Transverse colon (tissue), 4 donors: ENCODE data around the gene ADCY5. TPM values are rescaled to one million over a fixed set of nuclear protein-coding genes. Genes with fewer than 3 reads are reported as not detected.

Experiments used
- DNase-seq: peaks from one replicate; pipeline ENCODE4 v3.0.0-alpha.2; 2019
- H3K27ac ChIP-seq, 4 donors: fragments of 200-600 bp; sonication (generic); 2 replicates each; pipeline ENCODE4 v1.5.1; 2016 to 2018; ENCODE audit warnings: inconsistent platforms in 4 of 4
- H3K27me3 ChIP-seq: fragments of 200-600 bp; sonication (generic); 2 replicates; pipeline ENCODE4 v1.5.1; 2017; ENCODE audit warnings: inconsistent platforms
- H3K36me3 ChIP-seq, 4 donors: fragments of 200-600 bp; sonication (generic); 2 replicates each; pipeline ENCODE4 v1.5.1; 2017 to 2019; ENCODE audit warnings: inconsistent platforms in 4 of 4
- H3K4me1 ChIP-seq, 4 donors: fragments of 200-600 bp; sonication (generic); 2 replicates each; pipeline ENCODE4 v1.5.1; 2017 to 2020; ENCODE audit warnings: inconsistent platforms in 4 of 4
- H3K4me3 ChIP-seq, 4 donors: fragments of 200-600 bp; sonication (generic); 1 replicate in 1 of 4; 2 replicates in 3 of 4; pipeline versions ENCODE4 v1.5.1 to v1.6.1; 2017 to 2019; ENCODE audit warnings: inconsistent platforms in 4 of 4
- H3K9me3 ChIP-seq, 2 donors: fragments of 200-600 bp; sonication (generic); 2 replicates each; pipeline ENCODE4 v1.5.1; 2017 to 2019; ENCODE audit warnings: inconsistent platforms in 2 of 2
- CTCF ChIP-seq, 5 experiments: fragments of 200-600 bp in 3 of 5; fragments of 450-650 bp in 2 of 5; sonication (generic) in 3 of 5; IDR thresholded peaks; 1 replicate in 2 of 5; 2 replicates in 3 of 5; pipeline ENCODE4 v1.5.1; 2016 to 2017; ENCODE audit warnings: antibody characterized with exemption in 5 of 5, inconsistent platforms in 3 of 5, mild to moderate bottlenecking in 2 of 5, moderate library complexity in 1 of 5
- EP300 ChIP-seq: sonication (generic); formaldehyde crosslinking; IDR thresholded peaks from one replicate; pipeline ENCODE4 v1.6.1; 2017; ENCODE audit warnings: antibody characterized with exemption, low read depth
- POLR2A ChIP-seq: fragments of 450-650 bp; IDR thresholded peaks from one replicate; pipeline ENCODE4 v1.6.1; 2016; ENCODE audit warnings: antibody characterized with exemption, mild to moderate bottlenecking, moderate library complexity
- POLR2AphosphoS5 ChIP-seq, 3 donors: sonication (generic); formaldehyde crosslinking; IDR thresholded peaks; one replicate each; pipeline ENCODE4 v1.6.1; 2016; ENCODE audit warnings: antibody characterized with exemption in 3 of 3
- WGBS, 2 donors: methylation state at CpG; one replicate each; pipeline ENCODE4 v1.1.5; 2018; ENCODE audit warnings: low coverage in 1 of 2; 5-methylcytosine and 5-hydroxymethylcytosine counted together
- in situ Hi-C, 4 donors: fragments of 200-750 bp; cut with MboI; loops; one replicate each; pipeline versions ENCODE4 v1.15.0 to v1.15.1; 2017; ENCODE audit warnings: low sequenced_read_pairs in 3 of 4, low pct_ligation_motif_present in 1 of 4, low pct_unique_long_range_greater_than_20kb in 1 of 4
- intact Hi-C: fragments of 100-400 bp; cut with DNase I; formaldehyde crosslinking; loops from one replicate; pipeline ENCODE4 v1.15.1; 2023; ENCODE audit warnings: low total_unique reads
- total RNA-seq, 4 donors: library from RNA; depleted of rRNA; stranded (reverse); fragments of >200 nt; gene quantifications; one replicate each; pipeline ENCODE4 v1.1.0, GENCODE V29; 2016

ADCY5 gene
- total RNA-seq, 4 donors from 2014 or later: 13.9 to 42.0 (median 28.6) TPM

DNA sequence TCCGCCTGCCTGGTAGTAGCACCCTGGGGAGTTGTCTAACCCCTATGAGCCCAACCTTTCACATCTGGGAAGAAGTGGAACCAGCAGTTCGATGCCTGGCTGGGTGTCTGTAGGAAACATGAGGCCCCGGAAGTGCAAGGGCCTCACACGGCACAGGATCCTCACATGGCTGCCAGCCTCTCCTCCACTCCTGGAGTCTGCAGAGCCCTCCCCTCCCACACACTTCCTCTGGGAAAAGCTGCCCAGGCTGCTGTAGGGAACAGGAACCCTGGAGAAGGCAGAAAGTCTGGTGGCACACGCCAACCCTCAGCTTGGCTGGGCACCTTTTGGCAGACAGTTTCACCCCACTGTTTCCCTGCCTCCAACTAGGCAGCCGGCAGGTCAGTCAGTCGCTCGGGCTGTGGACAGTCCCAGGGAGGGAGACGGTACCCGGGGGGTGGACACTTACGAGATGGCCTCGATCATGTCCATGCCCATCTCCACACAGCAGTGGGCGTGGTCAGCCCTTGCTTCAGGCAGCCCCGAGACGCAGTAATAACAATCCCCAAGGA lies 118.4 kb downstream of the ADCY5 start:
- no peak for TF ChIP-seq CTCF (IDR thresholded peaks at IDR 0.05)
- TF ChIP-seq POLR2A: no peak
- no peak for TF ChIP-seq POLR2AphosphoS5 (IDR thresholded peaks at IDR 0.05)
- TF ChIP-seq EP300: no peak
- Histone ChIP-seq H3K27me3 (no peaks in the 10 kb centered on the region), H3K4me1 (peaks cover 0 to 15% (median 6%) of the 10 kb centered on the region in 4 donors), H3K9me3 (no peaks in the 10 kb centered on the region), H3K36me3 (no peaks in the 10 kb centered on the region), H3K4me3 (no peak overlapping the region), H3K27ac (peak overlapping the region; percentile 42 to 80 (median 68))
- in situ Hi-C loops (loop anchor here in 2 of 4 donors (10.0 to 25.0 kb wide), 2 partner anchors 154 to 157 kb away; no protein-coding TSS in a partner anchor), intact Hi-C loops (loop anchor here (5.0 kb wide), 1 partner anchor 117 kb away; the partner anchor contains the start of gene ADCY5)
- 62 to 87% methylated on average over 3 to 15 of the region's 15 CpGs for WGBS, 2 donors
- peak; percentile 18 for DNase-seq

- intact Hi-C loops: loop anchor here (2.0 to 5.0 kb wide), 3 partner anchors 118 to 228 kb away; partner anchors contain the start of gene ADCY5
- DNase-seq: no peak
- Histone ChIP-seq H3K36me3 (no peaks in the 10 kb centered on the region), H3K27me3 (no peaks in the 10 kb centered on the region), H3K4me3 (no peak overlapping the region), H3K4me1 (peaks cover 0 to 15% (median 6%) of the 10 kb centered on the region in 4 donors), H3K9me3 (no peaks in the 10 kb centered on the region), H3K27ac (peak overlapping the region; percentile 42 to 80 (median 68))
- in situ Hi-C loops: loop anchor here (5.0 to 25.0 kb wide), 5 partner anchors 155 to 235 kb away; no protein-coding TSS in a partner anchor
- WGBS, 2 donors: 39 to 56% methylated on average over 4 to 10 of the region's 10 CpGs
- TF ChIP-seq EP300 (no peak), POLR2AphosphoS5 (IDR thresholded peaks at IDR 0.05) (no peak), POLR2A (no peak), CTCF (IDR thresholded peaks at IDR 0.05) (no peak)
Observed at GRCh38 chr3:123329636-123330340, 119.1 kb downstream of the ADCY5 start.

- Histone ChIP-seq H3K9me3 (no peaks in the 10 kb centered on the region), H3K36me3 (no peaks in the 10 kb centered on the region), H3K4me3 (no peak overlapping the region), H3K27ac (peak overlapping the region in 3 of 4 donors; percentile 42 to 80 (median 69)), H3K4me1 (peaks cover 0 to 15% (median 6%) of the 10 kb centered on the region in 4 donors), H3K27me3 (no peaks in the 10 kb centered on the region)
- 22% methylated on average over 12 of the region's 13 CpGs; no CpG with 5 or more reads in 1 of the 2 donors for WGBS, 2 donors
- in situ Hi-C loops (loop anchor here (5.0 to 25.0 kb wide), 5 partner anchors 156 to 236 kb away; no protein-coding TSS in a partner anchor), intact Hi-C loops (loop anchor here (2.0 to 5.0 kb wide), 2 partner anchors 160 to 228 kb away; no protein-coding TSS in a partner anchor)
- DNase-seq: peak; percentile 81
- TF ChIP-seq POLR2A: no peak
- TF ChIP-seq CTCF (IDR thresholded peaks at IDR 0.05): peak; percentile 92 to 99 (median 95)
Observed at GRCh38 chr3:123328851-123329635, 119.8 kb downstream of the ADCY5 start.
